ENCODE results near the gene GMPPA.

The GMPPA gene

DNA sequence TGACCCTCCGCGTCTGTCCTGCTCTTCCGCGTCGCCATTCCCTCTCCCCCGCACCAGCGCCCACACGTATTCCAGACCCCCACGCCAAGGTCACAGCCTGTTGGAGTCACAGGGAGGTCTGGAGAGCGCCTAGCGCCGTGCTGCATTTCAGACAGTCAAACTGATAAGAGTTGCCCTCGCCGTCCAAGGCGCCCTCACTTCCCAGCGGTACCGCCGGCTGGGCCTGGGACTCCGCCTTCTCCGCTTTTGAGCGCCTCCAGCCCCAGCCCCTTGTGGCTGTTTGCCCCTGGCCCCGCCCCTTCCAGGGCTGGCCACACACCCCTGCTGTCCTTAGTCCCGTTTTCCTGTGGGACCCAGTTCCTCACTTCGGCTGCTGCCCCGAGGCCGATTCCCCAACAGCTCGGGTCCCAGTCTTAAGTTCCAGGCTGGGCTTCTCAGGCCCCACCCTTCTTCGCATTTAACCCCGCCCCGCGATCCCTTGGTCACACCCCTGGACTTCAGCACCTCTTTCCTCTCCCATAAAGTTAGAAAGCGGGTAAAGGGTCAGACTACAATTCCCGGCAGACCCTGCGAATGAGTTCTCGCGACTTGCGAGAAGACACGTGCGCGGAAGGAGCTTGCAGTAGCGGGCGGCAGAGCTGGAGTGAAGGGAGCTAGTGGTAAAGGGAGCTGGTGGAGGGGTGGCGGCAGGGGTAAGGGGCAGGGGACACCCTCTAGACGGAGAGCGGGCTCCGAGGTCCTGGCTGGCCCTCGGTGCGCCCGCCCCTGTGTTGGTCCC is at the start of gene GMPPA:
TSS of gene GMPPA (plus strand) at position 612 of the 778 bp plus-strand sequence. CDS start 1,085 bp downstream, outside the sequence.
- peak; percentile 99 for FAIRE-seq

DNA sequence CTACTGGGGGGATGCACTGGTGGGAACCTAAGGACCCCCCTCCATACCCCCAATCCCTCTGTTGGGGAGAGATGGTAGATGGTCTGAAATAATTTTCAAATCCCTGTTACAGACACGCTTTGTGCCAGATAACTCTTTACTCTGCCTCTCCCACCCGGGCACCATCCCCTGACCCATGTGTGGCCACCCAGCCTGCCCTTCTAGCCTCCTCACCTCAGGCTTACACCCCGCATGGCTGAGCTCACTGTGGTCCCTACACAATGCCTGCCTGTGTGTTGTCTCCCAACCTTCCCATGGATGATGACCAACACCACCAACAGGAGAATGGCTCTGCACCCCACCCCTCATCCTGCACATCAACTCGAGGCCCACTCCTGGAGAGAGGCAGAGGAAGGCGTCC is 49.1 kb upstream of the GMPPA start:
- no peak for FAIRE-seq

DNA sequence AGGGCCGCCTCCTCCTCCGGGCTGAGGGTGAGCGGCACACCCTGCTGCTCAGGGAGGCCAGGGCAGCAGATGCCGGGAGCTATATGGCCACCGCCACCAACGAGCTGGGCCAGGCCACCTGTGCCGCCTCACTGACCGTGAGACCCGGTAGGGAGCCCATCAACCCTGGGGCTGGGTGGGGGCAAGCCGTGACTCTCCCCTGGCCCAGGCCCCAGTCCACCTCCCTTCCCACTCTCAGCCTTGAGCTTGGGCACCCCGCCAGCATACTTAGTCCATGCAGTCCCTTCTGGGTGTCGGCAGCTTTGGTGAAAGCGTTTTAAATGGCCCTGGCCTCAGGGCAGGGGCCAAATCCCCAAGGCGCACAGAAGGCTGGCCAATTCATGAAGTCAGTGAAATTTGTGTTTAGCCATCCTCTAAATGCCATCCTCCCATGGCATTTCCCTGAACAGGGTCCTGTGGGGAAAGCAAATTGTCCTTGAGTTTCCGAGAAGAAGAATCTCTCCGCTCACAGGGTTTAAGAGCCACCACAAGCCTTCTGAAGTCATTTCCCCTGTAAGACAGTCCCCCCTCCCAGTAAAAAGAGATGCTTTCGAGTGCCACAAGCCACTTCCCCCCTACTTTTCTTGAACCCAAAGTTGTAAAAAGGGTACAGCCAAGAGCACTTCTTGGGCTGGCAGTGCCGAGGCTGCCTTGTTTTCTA is 46.9 kb upstream of the GMPPA start:
- FAIRE-seq: no peak

DNA sequence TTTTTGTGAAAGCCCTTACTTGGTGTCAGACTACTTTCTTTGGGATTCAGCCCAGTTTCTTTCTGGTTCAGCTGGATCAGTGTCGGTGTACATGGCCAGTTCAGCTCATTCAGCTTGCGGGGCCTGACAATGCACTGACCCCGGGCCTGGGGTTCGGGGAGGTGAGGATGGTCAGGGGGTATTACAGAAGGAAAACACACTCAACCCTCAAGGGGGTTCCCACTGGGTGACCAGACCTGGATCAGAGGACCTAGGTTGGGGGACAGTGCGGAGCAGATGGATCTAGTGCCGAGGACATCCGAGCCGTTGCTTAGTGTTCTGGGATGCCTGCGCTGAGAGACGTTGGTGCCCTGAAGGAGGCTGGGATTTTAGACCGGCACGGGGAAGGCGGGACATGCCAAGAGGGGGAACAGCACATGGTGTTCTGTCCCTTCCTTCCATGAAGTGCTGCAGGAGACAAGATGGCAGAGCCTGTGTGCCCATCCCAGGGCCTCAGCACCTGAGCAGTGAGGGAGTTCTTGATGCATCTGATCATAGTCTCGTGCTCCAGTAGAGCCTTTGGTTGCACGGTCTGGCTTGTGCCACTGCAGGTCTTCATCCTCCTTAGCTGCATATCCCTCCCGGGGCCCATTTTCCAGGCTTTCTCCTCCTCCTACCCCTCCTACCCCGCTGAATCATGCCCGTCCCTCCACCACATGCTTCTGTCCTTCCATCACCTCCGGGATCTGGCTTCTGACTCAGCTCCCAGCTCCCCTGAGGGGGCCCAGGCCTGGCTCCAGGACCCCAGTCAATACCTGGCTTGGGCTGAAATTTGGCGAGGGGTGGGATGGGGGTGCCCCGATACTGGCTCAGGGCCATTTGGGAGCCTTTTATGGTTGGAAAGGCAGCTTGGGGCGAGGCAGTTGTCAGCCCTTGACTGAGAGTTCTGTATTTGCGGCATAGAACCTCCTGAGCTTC is 46.1 kb upstream of the GMPPA start:
- no peak for FAIRE-seq

DNA sequence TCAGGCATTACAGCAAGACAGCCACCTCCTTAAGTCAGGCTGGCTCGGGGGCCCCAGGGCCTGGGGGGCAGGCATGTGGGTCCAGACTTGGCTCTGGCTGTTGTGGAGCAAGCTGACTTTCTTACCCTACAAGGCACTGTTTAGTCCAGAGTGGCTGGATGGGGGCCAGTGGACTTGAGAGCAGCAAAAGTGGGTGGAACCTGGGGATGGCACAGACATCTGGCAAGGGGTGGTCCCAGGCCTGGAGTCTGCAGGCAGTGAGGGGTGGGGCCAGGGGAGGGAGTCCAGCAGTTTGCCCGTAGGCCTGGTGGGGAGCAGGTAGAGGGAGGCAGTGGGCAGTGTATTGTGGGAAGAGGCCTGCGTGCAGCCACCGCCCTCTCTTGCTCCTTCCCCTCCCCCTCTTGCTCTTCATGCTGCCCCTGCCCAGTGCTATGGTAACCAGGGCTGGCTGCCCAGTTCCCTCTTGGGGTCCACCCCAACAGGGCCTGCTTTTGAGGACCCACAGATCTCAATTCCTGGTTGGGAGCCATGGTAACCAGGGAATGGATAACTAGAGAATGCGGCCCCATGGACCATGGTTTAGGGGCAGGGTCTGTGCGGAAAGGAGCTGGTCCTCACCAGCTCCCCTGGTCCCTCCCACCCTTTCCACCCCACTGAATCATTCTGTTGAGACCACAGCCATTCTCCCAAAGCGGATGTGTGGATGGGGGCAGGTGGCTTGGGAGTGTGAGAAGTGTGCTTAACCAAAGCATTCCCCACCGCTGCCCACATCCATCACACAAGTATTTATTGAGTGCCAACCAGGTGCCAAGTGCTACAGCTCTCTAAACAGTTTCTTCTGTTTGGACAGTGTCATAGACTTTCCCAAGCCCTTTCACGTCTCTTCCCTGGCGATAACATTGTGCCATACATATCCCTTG is 44.8 kb upstream of the GMPPA start:
- FAIRE-seq: no peak

DNA sequence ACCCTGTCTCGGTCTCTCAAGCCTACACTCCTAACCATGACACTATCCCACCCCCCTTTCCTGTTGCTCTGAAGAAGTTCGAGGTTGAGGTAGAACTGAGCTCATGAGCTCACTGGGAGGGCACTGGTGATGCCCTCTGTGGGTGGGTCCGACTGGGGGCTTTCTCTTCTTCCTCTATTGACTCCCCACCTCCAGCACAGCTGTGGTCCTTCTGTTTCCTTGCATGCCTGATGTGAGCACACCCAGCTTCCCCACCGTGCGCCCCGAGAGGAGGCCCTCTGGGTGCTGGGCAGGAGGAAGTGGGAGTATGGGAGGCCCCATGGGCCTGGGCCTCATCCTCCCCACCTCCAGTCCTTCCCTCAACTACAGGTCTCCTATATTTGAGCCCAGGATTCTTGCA is 43.1 kb upstream of the GMPPA start:
- no peak for FAIRE-seq

DNA sequence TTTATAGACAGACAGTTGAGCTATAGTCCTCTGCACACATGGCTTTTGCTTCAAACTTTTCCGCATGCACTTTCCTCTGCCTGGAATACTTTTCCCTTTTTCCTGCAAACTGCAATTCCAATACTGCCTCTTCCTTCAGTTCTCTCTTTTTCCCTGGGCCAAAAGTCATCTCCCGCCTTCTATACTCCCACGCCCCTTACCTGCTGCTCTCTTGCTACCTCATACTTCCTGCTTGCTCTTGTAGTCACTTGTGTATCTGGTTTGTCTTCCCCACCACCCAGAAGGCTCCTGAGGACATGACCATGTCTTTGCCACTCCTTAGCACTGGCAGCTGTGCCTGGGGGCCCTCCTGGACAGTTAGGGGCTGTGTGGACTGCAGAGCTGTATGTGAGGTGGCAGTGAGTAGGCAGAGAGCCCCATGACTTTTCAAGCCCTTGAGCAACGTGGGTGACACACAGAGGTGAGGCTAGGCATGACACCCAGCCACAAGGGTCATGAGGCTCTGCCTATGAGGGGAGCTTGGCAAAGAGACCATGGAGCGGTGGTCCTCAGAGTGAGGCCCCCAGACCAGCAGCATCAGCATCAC is 40.8 kb upstream of the GMPPA start:
- no peak for FAIRE-seq

DNA sequence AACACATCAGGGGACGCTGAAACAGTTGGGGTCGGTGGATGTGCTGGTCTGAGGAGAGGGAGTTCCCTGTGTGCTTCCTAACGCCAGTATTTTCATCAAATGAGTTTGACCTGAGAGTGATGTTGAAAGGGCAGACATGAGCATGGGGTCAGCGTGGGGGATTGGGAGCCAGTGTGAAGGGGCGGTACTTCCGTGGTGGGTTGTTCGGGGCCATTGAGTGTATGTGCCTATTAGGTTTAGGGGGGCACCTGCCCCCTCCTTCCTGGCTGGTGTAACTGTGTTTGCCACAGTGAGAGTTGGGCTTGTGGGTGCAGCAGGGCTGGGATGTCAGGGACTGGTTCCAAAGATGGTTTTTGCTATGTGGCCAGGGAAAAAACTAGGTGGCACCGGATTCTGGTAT is 39.7 kb upstream of the GMPPA start:
- FAIRE-seq: no peak

DNA sequence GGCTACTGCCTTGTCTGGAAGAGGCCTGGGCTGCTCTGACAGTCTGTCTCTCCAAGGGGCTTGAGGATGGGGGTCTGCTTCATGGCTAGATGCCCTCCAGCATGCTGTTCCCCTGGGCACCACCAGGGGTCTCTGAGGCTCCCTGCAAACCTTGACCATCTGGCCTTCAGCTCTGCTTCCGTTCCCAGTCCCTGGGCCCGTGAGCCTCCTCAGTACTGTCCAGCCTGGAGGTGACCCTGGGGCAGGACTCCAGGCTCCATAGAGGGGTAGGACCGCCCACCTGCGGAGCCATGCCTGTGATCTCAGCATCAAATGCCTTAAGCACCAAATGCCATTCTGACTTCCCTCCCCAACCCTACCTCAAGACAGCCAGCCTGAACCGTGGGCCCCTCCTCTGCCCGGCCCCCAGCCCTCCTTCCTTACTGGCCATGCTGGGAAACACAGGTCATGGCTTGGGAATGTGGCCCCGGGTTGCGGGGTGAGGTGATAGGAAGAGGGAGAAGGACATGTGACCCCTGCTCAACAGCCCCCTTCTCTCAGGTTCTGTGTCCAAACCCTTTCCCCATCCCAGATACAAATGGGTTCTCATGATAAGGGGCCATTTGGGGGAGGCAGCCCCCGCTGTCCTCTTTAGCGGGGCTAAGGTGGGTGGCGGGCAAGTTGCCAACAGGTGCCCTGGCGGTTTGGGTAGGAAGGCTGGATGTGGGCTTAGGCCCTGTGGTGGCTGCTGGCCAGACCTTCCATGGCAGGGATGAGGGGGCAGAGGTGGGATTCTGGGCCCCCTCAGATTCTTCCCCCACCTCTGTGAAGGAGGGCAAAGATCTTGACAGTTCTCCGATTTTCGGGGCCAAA is 39.0 kb upstream of the GMPPA start:
- no peak for FAIRE-seq

DNA sequence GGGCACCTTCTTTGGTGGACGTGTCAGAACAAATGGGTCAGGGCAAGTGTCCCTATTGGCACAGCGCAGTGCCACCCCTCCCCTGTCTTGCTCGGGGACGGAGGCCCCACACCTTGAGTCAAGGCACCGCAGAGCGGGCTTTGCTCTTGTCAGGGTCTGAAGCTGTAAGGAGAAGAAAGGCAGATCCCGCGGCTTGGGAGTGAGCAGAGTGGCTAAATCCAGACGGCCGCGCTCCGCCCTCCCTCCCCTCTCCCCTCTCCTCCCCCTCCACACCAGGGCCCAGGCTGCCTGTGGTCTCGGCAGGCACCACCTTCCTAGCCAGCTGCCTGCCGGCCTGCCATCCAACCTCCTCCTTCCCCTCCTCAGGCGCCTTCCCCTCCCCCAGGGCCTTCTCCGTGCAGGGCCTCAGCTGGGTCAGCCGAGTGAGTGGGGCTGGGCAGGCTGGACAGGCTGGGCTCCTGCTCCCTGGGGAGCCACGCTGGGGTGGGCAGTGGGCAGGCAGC is 38.2 kb upstream of the GMPPA start:
- FAIRE-seq: no peak

DNA sequence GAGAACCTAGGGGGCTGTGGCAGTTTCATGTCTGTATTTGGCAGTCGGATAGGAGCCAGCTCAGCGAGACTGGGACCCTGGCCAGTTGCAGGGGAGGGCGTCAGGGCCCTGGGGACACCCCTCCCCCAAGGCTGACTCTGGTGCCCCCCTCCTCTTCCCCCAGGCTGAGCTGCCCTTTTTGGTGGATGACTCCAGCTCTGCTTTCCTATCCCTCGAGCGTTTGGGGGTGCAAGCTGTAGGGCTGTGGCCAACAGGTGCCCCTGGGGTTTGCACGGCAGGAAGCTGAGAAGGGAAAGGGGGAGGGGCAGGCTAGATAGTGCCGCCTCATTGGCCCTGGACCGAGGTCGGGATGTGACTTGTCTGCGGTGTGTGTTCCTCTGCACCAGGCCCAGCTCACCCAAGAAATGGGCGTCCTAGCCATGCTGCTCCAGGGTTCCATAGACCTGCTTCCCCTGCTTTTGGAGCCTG is 37.6 kb upstream of the GMPPA start:
- no peak for FAIRE-seq

DNA sequence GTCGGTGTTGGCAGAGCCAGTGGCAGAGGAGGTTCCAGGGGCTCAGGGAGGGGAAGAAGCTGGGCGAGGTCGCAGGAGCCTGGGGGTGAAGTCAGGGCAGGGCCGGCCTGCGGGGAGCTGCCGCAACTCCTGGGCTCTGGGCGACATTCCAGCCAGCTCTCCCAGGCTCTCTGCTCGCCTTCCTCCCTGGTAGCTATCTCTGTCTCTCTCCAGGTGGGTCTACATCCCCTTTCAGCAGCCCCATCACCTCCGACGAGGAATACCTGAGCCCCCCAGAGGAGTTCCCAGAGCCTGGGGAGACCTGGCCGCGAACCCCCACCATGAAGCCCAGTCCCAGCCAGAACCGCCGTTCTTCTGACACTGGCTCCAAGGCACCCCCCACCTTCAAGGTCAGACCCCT is 37.0 kb upstream of the GMPPA start:
- no peak for FAIRE-seq

DNA sequence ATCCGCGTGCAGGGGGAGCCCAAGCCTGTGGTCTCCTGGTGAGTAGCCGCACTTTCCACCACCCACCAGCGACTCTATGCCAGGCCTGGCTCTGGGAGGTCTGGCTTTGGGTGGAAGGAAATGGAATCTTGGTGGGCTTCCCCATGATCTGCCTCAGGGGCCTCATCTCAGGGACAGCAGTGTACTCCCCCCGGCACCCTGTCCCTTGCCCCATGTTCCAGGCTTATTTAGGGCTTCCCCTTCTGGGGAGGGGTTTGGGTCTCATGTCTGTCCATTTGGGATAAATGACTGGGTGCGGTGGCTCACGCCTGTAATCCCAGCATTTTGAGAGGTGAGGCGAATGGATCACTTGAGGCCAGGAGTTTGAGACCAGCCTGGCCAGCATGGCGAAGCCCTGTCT is 36.3 kb upstream of the GMPPA start:
- no peak for FAIRE-seq

DNA sequence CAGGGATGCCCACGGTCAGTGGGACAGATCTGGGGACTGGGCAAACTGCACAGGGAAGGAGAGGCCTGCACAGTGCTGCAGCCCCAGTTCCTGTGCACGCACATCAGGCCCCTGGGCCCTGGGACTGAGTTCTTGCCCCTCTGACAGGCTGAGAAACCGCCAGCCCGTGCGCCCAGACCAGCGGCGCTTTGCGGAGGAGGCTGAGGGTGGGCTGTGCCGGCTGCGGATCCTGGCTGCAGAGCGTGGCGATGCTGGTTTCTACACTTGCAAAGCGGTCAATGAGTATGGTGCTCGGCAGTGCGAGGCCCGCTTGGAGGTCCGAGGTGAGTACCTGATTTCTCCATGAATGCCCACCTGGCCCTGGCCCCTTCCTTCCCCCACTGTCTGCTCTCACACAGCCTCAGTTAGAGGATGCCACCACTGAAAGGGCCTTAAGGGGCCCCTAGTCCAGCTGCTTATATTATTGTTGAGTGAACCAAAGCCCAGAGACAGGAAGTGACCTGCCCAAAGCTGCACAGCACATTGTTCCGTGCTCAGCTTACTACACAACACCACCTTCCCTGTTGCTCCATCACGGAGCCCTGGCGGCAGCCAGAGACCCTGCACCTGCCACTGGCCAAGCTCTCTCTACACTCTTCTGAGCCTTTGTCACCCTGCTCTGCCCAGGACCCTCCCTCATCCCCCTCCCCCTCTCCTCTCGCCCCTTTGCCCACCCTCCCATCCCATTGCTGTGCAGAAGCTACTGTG is 34.2 kb upstream of the GMPPA start:
- FAIRE-seq: no peak

DNA sequence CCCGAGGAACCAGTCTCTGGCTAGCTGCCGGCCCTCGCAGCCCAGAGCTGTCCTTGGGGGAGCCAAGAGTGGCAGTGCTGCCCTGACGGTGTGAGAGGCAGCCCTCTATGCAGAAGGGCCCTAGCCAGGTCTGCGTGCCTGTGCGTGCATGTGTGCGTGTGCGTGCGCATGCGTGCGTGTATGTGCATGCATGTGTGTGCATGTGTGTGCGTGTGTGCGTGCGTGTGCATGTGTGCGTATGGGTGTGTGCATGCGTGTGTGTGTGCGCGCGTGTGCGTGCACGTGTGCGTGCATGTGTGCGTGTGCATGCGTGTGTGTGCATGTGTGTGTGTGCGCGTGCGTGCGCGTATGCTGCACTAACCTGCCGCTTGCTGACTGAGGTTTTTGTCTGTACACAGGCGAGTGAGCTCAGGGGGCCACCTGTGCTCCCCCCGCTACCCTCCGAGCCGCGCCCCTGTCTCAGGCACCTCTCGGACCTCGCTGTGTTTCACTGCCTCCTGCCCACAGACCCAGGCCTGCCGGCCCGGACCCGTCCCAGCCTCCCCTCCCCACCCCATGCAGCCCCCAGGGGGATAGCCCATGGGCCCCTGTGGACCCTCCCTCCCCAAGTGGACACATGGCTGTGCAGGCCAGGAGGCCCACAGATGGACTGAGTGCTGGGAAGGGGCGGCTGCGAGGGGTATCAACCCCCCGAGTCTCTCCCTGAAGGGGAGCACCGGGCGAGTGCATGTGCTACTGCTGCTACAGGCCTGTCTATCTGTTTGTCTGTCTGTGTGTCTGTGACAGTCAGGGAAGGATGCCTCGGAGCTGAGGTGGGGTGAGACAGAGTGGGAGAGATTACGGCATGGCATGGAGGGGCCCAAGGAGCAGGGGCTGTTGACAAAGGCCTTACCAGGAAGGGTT is 32.8 kb upstream of the GMPPA start:
- FAIRE-seq: no peak

DNA sequence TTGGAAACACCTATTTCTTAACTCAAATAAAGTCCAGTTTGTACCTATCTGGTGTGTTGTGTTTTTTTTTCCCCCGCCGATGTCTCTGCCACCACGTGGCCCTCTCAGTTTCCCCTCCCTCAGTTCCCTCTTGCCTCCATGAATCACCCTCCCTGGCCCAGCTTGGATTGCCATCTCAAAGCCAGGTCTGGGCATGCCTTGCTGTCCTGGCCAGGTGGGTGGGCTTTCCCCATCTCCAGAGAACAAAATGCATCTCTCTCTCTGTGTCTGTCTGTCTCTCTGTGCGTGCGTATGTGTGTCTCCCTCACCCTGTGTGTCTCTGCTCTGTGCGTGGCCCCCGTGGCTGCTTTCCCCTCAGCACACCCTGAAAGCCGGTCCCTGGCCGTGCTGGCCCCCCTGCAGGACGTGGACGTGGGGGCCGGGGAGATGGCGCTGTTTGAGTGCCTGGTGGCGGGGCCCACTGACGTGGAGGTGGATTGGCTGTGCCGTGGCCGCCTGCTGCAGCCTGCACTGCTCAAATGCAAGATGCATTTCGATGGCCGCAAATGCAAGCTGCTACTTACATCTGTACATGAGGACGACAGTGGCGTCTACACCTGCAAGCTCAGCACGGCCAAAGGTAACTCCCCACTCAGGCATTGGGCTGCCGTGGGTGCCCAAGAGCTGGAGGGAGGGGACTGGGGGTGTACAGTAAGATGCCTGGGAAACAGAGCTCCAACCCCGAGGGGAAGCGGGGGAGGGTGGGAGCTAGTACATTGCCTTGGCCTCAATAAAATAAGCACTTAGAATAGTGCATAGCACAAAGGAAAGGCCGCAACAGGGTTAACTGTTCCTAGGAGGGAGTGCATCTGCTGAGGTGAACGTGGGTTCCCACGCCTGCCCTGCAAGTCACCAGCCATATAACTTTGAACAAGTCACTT is 31.6 kb upstream of the GMPPA start:
- no peak for FAIRE-seq

DNA sequence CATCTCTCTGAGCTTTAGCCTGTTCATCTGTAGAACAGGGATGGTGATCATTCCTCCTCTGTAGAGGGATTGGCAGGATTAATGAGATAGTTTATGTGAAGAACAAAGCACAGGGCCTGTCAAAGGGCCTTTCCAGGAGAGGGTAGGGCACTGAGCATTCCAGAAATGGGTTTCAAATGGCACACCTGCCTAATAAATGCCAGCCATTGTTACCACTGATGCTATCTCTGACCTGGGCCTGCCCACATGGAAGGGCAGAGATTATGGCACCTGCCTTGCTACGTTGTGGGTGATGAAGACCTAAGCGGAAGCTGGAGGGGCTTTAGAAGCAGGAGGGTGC is 31.0 kb upstream of the GMPPA start:
- no peak for FAIRE-seq
